HG03045 (cell line): ENCODE data around the gene HIPK1.
"Not testable (repeated sequence)": the region's sequence is repeated elsewhere in the genome, so short reads cannot be mapped to it uniquely, and the experiment has no call there.

Source experiments
- ATAC-seq: cut with Tn5 transposase; IDR thresholded peaks from one replicate; pipeline ENCODE4 v1.9.1; 2021; ENCODE audit warnings: mild to moderate bottlenecking, moderate library complexity; ENCODE audit not compliant: unreplicated experiment

HIPK1 gene

DNA sequence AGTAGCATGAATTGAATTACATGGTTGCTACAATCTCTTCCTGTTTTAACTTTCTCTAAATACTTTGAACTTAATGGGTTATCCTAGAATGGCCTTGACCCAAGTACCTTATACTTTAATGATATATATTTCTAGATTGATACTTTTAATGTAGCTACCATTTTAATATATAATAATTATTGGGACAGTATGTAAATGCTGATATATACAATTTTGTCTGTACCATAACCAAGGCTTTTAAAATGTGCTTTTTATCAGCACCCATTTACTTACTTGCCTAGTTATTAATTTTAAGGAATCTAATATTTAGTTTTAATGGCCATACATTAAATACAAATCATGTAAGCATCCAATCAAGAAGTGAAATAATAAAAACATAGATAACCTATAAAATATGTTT lies 13.4 kb downstream of the HIPK1 start:
- ATAC-seq = no peak

DNA sequence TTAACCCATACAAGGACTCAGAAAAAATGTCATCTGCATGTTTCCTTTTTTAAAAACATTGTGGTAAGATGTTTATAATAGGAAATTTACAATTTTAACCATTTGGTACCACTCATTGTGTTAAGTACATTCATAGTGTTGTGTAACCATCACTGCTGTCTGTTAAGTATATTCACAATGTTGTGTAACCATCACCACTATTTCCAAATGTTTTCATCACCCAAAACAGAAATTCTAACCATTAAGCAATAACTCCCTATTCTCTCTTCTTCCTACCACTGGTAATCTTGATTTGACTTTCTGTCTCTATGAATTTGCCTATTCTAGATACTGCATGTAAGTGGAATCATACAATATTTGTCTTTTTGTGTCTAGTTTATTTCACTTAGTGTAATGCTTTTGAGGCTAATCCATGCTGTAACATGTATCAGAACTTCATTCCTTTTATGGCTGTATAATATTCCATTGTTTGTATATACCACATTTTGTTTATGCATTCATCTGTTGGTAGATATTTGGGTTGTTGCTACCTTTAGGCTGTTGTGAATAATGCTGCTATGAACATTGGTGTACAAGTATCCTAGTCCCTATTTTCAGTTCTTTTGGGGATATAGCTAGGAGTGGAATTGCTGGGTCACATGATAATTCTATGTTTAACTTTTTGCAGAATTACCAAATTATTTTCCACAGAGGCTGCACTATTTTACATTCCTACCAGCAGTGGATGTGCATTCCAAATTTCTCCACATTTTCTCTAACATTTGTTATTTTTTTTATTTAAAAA lies 14.1 kb downstream of the HIPK1 start:
- ATAC-seq = no peak

DNA sequence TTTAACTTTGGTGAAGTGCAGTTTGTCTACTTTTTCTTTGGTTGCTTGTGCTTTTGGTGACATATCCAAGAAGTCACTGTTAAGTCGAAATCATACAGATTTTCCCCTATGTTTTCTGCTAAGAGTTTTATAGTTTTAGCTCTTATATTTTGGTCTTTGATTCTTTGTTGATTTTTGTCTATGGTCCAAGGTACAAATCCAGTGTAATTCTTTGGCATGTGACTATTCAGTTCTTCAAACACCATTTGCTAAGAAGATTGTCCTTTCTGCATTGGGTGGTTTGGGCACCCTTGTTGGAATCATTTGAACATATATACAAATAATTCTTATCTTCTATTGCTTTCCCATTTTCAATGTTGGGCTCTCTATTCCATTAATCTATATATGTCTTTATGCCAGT lies 16.2 kb downstream of the HIPK1 start:
- no peak for ATAC-seq

DNA sequence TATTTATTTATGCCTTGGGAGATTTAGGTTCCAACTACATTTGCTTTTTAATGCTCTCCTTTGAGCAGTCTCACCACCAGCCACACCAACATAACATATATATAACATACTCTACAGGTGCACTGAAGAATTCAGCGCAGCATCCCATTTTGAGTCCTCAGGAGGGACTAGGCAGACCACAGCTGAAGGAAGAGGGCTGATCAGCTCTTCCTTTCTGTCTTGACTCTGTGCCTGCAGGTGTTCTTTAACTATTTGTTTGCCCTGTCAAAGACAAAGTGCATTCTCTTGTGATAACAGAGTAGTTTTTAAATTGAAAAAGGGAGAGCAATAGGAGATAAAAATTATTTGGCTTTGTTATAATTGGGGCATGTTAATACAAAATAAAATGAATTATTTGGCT lies 17.0 kb downstream of the HIPK1 start:
- ATAC-seq = no peak

DNA sequence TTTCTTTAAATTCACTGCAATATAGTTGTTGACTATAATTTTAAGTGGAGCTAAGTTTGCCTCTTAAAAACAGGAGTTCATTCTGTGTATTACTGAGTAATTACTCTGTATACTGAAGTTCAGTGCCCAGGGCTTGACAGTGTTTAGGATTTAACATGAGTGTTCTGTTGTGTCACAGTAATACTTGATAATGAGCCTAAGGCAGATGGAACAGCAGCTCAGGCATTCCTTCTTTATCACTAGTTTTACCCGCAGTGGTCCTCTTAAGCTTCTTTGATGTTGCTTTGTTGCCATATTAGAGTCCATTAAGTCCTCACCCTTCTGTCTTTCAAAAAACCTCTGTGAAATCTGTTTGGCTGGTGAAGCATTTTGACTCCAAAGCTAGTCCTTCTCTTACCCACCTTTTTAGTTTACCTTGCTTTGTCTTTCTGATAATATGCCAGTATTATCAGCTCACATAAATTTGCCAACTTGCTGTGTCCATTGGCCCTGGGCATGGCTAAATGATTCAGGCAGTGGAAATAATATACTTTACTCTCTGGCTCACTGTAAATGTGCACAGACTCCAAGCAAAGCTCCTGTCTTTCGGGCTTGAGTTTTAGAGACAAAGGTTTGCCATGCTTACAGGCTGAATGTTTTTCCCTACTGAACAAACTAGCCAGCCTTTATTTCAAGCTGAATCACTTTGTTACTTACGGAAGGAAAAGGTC lies 17.7 kb downstream of the HIPK1 start:
- ATAC-seq = no peak

DNA sequence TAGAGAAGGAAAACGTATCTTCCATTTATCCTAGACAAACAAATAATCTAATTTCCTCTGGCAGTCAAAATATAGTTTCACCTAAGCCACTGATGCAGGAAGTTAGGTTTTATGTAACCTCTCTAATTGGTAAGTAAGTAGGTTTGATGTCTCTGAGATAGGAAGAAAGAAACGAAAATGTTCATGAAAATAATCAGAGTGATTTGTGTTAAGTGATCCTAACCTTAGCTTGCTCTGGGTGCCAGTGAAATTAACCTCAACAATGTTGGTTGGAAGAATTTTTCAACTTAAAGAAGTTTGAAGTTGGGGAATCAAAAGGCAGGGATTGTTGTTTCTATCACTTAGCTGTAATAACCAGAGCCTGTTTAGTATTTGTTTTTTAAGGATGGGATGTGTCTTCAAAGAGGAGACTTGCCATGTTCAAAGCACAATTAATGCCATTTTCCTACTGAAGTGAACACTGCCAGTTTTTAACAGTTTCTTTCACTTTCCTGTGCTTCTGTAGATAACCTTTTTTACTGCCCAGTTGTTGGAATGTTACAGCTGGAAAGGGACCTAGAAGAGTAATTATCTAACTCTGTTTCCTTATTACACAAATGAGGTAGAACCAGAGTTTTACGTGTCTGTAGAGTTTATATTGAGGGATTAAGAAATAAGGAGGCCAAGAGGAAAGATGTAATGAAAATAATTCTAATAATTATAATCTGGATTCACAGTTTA lies 18.4 kb downstream of the HIPK1 start:
- ATAC-seq = no peak

DNA sequence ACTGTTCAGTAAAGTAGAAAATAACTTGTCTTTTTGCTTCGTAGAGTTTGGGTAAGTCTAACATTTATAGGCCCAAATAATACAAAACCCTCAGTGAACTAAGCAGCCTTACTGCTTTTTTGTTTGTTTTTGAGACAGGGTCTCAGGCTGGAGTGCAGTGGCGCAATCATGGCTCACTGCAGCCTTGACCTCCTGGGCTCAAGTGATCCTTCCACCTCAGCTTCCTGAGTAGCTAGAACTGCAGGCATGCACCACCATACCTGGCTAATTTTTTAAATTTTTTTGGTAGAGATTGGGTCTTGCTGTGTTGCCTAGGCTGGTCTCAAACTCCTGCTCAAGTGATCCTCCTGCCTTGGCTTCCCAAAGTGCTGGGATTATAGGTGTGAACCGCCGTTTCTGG lies 19.0 kb downstream of the HIPK1 start:
- ATAC-seq = not testable (repeated sequence)

DNA sequence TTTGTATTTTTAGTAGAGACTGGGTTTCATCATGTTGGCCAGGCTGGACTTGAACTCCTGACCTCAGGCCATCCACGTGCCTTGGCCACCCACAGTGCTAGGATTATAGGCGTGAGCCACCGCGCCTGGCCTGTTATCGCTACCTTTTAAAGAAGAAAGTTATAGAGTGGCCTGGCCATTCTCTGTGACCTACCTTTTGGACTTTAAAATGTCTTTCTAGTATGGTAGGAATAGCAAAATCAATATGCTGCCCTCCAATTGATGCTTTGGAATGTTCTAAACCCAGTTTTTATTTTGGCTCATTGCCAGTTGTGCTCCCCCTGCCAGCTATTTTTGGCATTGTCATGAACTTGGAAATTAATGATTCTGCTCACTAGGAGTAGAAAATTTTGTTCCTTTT lies 19.9 kb downstream of the HIPK1 start:
- ATAC-seq = no peak

DNA sequence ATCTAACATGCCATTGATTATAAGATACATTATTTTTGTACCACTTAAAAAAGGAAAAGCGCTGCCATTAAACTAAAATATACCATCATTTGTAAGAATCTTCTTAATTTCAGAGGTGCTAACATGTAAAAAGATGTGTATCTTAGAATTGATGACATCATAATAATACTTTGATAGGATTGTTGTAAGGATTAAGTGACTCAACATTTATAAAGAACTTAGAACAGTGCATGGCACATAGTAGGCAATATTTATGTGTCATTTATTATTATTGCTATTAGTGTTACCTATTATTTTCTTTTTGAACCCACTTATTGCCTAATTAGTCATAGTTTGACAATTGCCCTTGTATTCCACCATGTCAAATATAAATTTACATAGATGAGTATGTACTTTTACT lies 21.8 kb downstream of the HIPK1 start:
- ATAC-seq = no peak

DNA sequence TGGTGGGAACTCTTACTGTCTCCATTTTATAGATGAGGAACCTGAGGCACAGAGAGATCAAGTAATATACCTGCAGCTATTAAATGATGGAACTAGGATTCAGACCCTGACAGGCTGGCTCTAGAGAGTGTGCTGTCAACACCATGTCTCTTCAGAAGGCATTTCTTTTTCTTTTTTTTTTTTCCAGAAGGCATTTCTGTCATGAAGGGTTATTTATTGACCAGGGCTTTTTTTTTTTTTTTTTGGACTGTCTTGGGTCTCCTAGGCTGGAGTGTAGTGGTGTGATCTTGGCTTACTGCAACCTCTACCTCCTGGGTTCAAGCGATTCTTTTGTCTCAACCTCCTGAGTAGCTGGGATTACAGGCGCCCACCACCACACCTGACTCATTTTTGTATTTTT lies 22.6 kb downstream of the HIPK1 start:
- ATAC-seq = no peak

DNA sequence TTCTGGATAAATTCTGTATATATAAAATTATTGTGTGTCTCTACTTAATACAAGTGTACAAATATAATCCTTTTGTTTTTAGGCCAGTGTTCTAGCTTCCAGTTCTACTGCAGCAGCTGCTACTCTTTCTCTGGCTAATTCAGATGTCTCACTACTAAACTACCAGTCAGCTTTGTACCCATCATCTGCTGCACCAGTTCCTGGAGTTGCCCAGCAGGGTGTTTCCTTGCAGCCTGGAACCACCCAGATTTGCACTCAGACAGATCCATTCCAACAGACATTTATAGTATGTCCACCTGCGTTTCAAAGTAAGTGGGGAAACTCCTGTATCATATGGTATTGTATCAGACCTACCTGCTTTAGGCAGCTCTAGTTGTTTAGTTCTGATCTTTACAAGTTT lies 28.9 kb downstream of the HIPK1 start:
- no peak for ATAC-seq

DNA sequence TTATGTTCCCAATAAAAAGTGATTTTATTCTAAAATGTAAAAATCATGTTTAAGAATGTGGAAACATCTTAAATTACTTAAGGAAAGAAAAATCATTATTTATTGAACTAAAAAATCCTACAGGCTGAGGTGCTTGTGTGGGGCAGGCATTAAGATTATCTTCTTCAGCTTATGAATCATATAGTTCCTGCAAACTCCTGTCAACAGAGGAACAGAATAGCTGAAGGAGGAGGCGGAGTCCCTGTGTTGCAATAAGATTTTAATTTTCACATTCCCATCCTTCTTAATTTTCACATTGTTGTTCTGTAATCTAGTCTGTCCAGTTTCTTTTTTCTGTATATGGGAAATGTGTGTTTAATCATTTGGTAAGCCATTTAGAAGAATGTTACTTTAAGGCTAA lies 29.6 kb downstream of the HIPK1 start:
- ATAC-seq = no peak

DNA sequence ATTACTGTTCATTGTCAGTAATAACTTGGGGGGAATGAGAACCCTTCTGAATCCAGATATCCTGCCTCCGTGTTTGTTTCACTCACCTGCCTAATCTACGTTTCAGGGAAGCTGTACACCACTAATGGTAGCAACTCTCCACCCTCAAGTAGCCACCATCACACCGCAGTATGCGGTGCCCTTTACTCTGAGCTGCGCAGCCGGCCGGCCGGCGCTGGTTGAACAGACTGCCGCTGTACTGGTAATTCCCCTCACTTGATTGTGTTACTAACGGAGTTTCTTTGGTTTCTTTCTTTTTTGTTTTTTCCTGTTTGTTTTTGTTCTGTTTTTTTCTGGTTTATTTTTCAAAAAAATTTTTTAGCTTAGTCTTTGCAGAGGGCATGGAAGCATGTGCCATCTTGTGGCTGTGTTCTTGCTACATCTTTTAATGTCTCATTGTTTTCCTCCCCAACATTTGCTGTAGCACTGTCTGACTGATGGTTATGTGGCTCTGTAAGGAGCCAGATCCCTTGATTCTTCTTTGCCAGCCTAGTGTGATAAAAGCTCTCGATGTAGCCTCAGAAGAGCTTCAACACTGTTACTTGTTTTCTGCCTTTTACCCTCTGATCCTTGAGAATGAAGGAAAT lies 34.3 kb downstream of the HIPK1 start:
- no peak for ATAC-seq

DNA sequence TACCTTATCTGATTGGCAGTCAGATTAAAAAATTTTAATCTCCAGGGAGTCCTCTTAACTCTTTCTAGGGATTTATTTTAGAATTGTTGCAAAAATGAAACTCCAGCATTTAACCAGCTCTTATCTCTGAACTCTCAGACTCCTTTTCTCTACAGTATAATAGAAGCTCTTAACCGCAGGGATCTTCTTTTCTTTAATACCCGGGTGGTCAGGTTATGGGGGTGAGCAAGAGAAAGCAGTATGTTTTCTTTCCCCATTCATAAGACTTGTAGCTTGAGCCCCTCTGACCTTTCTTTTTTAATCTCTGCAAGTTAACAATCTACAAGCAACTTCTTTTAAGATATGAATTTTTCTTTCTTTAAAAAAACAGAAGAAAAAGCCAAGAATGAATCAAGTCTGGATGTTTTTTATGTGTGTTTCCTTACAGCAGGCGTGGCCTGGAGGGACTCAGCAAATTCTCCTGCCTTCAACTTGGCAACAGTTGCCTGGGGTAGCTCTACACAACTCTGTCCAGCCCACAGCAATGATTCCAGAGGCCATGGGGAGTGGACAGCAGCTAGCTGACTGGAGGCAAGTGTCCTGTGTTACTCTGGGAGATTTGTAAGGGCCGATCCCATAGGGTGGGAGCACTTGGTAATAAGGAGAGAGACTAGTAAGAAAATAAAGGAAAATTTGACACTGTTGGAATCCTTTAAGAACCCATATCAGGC lies 36.7 kb downstream of the HIPK1 start:
- no peak for ATAC-seq

DNA sequence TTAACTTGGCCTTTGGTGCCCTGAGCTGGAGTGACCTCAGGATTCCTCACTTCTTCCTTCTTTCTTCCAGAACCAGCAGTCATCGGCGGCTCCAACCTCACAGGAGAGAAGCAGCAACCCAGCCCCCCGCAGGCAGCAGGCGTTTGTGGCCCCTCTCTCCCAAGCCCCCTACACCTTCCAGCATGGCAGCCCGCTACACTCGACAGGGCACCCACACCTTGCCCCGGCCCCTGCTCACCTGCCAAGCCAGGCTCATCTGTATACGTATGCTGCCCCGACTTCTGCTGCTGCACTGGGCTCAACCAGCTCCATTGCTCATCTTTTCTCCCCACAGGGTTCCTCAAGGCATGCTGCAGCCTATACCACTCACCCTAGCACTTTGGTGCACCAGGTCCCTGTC lies 43.8 kb downstream of the HIPK1 start:
- ATAC-seq = no peak

DNA sequence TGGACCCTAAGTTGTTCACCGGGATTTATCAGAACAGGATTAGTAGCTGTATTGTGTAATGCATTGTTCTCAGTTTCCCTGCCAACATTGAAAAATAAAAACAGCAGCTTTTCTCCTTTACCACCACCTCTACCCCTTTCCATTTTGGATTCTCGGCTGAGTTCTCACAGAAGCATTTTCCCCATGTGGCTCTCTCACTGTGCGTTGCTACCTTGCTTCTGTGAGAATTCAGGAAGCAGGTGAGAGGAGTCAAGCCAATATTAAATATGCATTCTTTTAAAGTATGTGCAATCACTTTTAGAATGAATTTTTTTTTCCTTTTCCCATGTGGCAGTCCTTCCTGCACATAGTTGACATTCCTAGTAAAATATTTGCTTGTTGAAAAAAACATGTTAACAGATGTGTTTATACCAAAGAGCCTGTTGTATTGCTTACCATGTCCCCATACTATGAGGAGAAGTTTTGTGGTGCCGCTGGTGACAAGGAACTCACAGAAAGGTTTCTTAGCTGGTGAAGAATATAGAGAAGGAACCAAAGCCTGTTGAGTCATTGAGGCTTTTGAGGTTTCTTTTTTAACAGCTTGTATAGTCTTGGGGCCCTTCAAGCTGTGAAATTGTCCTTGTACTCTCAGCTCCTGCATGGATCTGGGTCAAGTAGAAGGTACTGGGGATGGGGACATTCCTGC lies 46.2 kb downstream of the HIPK1 start:
- no peak for ATAC-seq

DNA sequence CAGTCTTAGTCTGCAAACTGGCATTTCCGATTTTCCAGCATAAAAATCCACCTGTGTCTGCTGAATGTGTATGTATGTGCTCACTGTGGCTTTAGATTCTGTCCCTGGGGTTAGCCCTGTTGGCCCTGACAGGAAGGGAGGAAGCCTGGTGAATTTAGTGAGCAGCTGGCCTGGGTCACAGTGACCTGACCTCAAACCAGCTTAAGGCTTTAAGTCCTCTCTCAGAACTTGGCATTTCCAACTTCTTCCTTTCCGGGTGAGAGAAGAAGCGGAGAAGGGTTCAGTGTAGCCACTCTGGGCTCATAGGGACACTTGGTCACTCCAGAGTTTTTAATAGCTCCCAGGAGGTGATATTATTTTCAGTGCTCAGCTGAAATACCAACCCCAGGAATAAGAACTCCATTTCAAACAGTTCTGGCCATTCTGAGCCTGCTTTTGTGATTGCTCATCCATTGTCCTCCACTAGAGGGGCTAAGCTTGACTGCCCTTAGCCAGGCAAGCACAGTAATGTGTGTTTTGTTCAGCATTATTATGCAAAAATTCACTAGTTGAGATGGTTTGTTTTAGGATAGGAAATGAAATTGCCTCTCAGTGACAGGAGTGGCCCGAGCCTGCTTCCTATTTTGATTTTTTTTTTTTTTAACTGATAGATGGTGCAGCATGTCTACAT lies 47.6 kb downstream of the HIPK1 start:
- no peak for ATAC-seq

DNA sequence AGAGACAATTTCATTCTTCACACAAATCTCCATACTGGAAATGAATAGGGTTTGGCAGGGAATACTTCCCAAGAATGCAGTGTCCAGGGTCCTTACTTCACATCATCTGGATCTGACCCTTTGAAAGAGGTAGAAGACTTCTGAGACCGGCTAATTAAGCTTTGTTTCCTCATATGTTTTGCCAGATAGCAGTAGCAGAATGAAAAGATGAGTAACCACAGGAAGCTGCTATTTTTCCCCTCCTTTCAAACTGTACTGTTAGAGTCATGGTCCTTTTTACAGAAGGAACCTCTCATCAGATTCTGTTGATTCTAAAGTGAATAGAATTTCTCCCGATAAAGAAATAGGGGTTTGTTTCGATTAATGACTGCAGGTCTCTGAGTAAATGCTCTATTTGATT lies 48.8 kb downstream of the HIPK1 start:
- no peak for ATAC-seq

DNA sequence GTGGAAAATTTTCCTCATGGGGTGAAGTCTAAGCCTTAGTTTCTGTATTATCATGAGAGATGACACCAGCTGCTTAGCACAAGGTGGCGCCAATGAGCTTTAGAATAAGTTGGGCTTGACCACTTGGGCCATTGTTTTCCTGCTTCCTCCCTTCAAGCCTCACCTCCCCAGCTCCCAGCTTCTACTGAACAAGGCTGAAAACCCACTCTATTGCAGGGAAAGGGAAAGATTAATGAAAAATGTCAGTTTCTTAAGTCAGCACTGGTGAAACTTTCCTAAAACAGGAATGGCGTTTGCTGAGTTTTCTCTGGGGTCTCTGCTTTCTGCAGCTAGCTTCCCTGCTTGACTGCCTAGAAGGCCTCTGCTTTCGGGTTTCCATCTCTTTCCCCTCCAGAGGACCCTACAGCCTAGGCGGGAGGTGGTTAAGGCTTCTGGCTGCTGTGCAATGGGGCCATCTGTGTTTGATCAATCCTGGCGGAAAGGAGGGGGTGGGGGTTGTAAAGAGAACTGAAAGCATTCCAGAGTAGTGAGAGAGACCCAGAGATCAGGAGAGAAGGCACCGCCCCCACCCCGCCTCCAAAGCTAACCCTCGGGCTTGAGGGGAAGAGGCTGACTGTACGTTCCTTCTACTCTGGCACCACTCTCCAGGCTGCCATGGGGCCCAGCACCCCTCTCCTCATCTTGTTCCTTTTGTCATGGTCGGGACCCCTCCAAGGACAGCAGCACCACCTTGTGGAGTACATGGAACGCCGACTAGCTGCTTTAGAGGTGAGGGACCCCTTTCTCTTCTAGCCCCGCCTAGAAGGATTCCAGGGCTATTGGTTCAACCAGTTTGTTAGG lies 50.0 kb downstream of the HIPK1 start, which contains the start of gene OLFML3:
OLFML3 (plus strand) TSS at position 612 of the 840 bp plus-strand sequence; CDS start at position 655, 43 bp downstream.
- ATAC-seq = no peak
